HepG2 (cell line): ENCODE results near the gene BTBD3. TPM values are rescaled to one million over a fixed set of nuclear protein-coding genes. Genes with fewer than 3 reads are reported as not detected.

Experiments used
- AHDC1 ChIP-seq: sonication (generic); formaldehyde crosslinking; IDR thresholded peaks from 2 replicates; pipeline ENCODE4 v1.5.1; 2020; ENCODE audit warnings: mild to moderate bottlenecking, missing genetic modification reagents, borderline replicate concordance
- GPN1 ChIP-seq: sonication (generic); formaldehyde crosslinking; IDR thresholded peaks from 2 replicates; pipeline ENCODE4 v1.5.1; 2020; ENCODE audit warnings: missing genetic modification reagents, borderline replicate concordance
- HOXA7 ChIP-seq: sonication (generic); formaldehyde crosslinking; IDR thresholded peaks from 2 replicates; pipeline ENCODE4 v1.8.1; 2022; ENCODE audit warnings: mild to moderate bottlenecking, missing genetic modification reagents, moderate library complexity
- PAX8 ChIP-seq: sonication (generic); formaldehyde crosslinking; IDR thresholded peaks from 2 replicates; pipeline ENCODE4 v1.8.0; 2022; ENCODE audit warnings: mild to moderate bottlenecking, missing genetic modification reagents, borderline replicate concordance
- RFX3 ChIP-seq: IDR thresholded peaks from 2 replicates; pipeline ENCODE4 v1.6.1; 2016; ENCODE audit warnings: missing biosample characterization, missing genetic modification reagents
- SIX1 ChIP-seq: sonication (generic); formaldehyde crosslinking; IDR thresholded peaks from 2 replicates; pipeline ENCODE4 v1.4.0; 2020; ENCODE audit warnings: missing genetic modification reagents, borderline replicate concordance
- SMARCC2 ChIP-seq: fragments of 450-650 bp; IDR thresholded peaks from 2 replicates; pipeline ENCODE4 v1.6.1; 2017; ENCODE audit warnings: antibody characterized with exemption, mild to moderate bottlenecking
- TBL1XR1 ChIP-seq: fragments of 150-350 bp; IDR thresholded peaks from 2 replicates; pipeline ENCODE4 v1.6.1; 2014; ENCODE audit warnings: borderline replicate concordance, low read length; ENCODE audit not compliant: partially characterized antibody
- YEATS4 ChIP-seq: sonication (generic); formaldehyde crosslinking; IDR thresholded peaks from 2 replicates; pipeline ENCODE4 v1.4.0; 2020; ENCODE audit warnings: missing genetic modification reagents, borderline replicate concordance
- ZFP82 ChIP-seq: sonication (generic); formaldehyde crosslinking; IDR thresholded peaks from 2 replicates; pipeline ENCODE4 v1.5.1; 2020; ENCODE audit warnings: mild to moderate bottlenecking, missing genetic modification reagents, borderline replicate concordance
- ZNF281 ChIP-seq: sonication (generic); formaldehyde crosslinking; IDR thresholded peaks from 2 replicates; pipeline ENCODE4 v1.4.0; 2020; ENCODE audit warnings: missing genetic modification reagents, borderline replicate concordance
- ZNF563 ChIP-seq: sonication (generic); formaldehyde crosslinking; IDR thresholded peaks from 2 replicates; pipeline ENCODE4 v1.8.0; 2022; ENCODE audit warnings: mild to moderate bottlenecking, moderate library complexity, missing genetic modification reagents
- ZNF792 ChIP-seq: IDR thresholded peaks from 2 replicates; pipeline ENCODE4 v1.6.1; 2016
- ZSCAN30 ChIP-seq: sonication (generic); formaldehyde crosslinking; IDR thresholded peaks from 2 replicates; pipeline ENCODE4 v1.5.0; 2020; ENCODE audit warnings: mild to moderate bottlenecking, missing genetic modification reagents
- polyA plus RNA-seq, 8 experiments: library from polyadenylated mRNA; depleted of rRNA in 3 of 8; stranded (reverse) in 7 of 8; unstranded in 1 of 8; fragments of >200 nt; fragmentation: Illumina TruSeq in 4 of 8; extraction: Trizol in 4 of 8; gene quantifications; 2 replicates each; pipeline versions ENCODE4 v1.2.1 to v1.2.3, GENCODE V29; 2011 to 2016; ENCODE audit warnings: low read depth in 4 of 8, missing spikeins in 1 of 8, mixed read lengths in 1 of 8; ENCODE audit not compliant: insufficient read depth in 1 of 8
- total RNA-seq, 5 experiments: library from RNA; depleted of rRNA; stranded (reverse); fragments of >200 nt; fragmentation: Illumina TruSeq; extraction: Trizol; gene quantifications; 2 replicates each; pipeline ENCODE4 v1.2.3, GENCODE V29; 2016; ENCODE audit warnings: low read depth in 1 of 5
- TF ChIP-seq, protein P1 (sequence below): IDR thresholded peaks from 2 replicates; pipeline ENCODE4 v1.6.1; 2012; ENCODE audit warnings: inconsistent platforms
- TF ChIP-seq, protein P2 (sequence below): IDR thresholded peaks from 2 replicates; pipeline ENCODE4 v1.6.1; 2016; ENCODE audit warnings: missing genetic modification reagents, missing compliant biosample characterization
- TF ChIP-seq, protein P3 (sequence below): sonication (generic); formaldehyde crosslinking; IDR thresholded peaks from 2 replicates; pipeline ENCODE4 v1.5.0; 2020; ENCODE audit warnings: mild to moderate bottlenecking, missing genetic modification reagents
- TF ChIP-seq, protein P4 (sequence below): sonication (generic); formaldehyde crosslinking; IDR thresholded peaks from 2 replicates; pipeline ENCODE4 v1.8.1; 2023; ENCODE audit warnings: mild to moderate bottlenecking, missing genetic modification reagents

BTBD3 gene
- total and polyA plus RNA-seq, 2 of the 13 experiments (the other 11 are each of a cell fraction or from before 2014, with no cell fraction given) = 32.2 to 41.8 TPM

GRCh38 chr20:11891077-11891775 lies 26.5 kb upstream of the BTBD3 start (continued):
- no peak for TF ChIP-seq ZNF281 (CRISPR knock-in tag)
- TF ChIP-seq SIX1 = no peak
- TF ChIP-seq TBL1XR1 = no peak
- TF ChIP-seq ZNF563 = peak; percentile 91
- TF ChIP-seq ZSCAN30 = no peak
- no peak for TF ChIP-seq SMARCC2
- TF ChIP-seq YEATS4 (CRISPR knock-in tag) = peak; percentile 89
- TF ChIP-seq HOXA7 (CRISPR knock-in tag) = no peak
- TF ChIP-seq RFX3 (CRISPR knock-in tag) = no peak
- no peak for TF ChIP-seq GPN1 (CRISPR knock-in tag)
- TF ChIP-seq, protein P1, sequence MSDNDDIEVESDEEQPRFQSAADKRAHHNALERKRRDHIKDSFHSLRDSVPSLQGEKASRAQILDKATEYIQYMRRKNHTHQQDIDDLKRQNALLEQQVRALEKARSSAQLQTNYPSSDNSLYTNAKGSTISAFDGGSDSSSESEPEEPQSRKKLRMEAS = peak; percentile 59
- TF ChIP-seq, protein P2, sequence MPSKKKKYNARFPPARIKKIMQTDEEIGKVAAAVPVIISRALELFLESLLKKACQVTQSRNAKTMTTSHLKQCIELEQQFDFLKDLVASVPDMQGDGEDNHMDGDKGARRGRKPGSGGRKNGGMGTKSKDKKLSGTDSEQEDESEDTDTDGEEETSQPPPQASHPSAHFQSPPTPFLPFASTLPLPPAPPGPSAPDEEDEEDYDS (CRISPR knock-in tag) = no peak
- TF ChIP-seq, protein P3, sequence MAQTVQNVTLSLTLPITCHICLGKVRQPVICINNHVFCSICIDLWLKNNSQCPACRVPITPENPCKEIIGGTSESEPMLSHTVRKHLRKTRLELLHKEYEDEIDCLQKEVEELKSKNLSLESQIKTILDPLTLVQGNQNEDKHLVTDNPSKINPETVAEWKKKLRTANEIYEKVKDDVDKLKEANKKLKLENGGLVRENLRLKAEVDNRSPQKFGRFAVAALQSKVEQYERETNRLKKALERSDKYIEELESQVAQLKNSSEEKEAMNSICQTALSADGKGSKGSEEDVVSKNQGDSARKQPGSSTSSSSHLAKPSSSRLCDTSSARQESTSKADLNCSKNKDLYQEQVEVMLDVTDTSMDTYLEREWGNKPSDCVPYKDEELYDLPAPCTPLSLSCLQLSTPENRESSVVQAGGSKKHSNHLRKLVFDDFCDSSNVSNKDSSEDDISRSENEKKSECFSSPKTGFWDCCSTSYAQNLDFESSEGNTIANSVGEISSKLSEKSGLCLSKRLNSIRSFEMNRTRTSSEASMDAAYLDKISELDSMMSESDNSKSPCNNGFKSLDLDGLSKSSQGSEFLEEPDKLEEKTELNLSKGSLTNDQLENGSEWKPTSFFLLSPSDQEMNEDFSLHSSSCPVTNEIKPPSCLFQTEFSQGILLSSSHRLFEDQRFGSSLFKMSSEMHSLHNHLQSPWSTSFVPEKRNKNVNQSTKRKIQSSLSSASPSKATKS (CRISPR knock-in tag) = no peak
- no peak for TF ChIP-seq PAX8 (CRISPR knock-in tag)
- TF ChIP-seq ZFP82 (CRISPR knock-in tag) = no peak
- TF ChIP-seq, protein P4, sequence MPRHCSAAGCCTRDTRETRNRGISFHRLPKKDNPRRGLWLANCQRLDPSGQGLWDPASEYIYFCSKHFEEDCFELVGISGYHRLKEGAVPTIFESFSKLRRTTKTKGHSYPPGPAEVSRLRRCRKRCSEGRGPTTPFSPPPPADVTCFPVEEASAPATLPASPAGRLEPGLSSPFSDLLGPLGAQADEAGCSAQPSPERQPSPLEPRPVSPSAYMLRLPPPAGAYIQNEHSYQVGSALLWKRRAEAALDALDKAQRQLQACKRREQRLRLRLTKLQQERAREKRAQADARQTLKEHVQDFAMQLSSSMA (CRISPR knock-in tag) = no peak
- no peak for TF ChIP-seq ZNF792 (CRISPR knock-in tag)
- TF ChIP-seq AHDC1 (CRISPR knock-in tag) = no peak
